ENCODE data around the gene SPN.
"Not testable (repeated sequence)": the region's sequence is repeated elsewhere in the genome, so short reads cannot be mapped to it uniquely, and the experiment has no call there.

SPN gene

GRCh38 chr16:29678691-29679267, 15.7 kb downstream of the SPN start, which contains the start of gene QPRT:
Gene QPRT, plus strand, starts transcription at chr16:29679180. Its CDS starts 18 bp downstream, at chr16:29679198.
- no peak for DNase-seq

- no peak for DNase-seq
Observed at GRCh38 chr16:29680180-29680598, 17.1 kb downstream of the SPN start.

GRCh38 chr16:29683543-29684090, 20.6 kb downstream of the SPN start:
- DNase-seq: no peak

- DNase-seq: no peak
Observed at GRCh38 chr16:29684679-29685078, 21.6 kb downstream of the SPN start.

- no peak for DNase-seq
Observed at GRCh38 chr16:29686740-29687332, 23.8 kb downstream of the SPN start.

- no peak for DNase-seq
Observed at GRCh38 chr16:29687755-29688154, 24.7 kb downstream of the SPN start.

GRCh38 chr16:29688172-29688571, 25.1 kb downstream of the SPN start:
- DNase-seq: no peak

- not testable (repeated sequence) for DNase-seq
Observed at GRCh38 chr16:29689490-29690351, 26.7 kb downstream of the SPN start.

GRCh38 chr16:29692606-29693005, 29.6 kb downstream of the SPN start:
- DNase-seq: not testable (repeated sequence)

- DNase-seq: no peak
Observed at GRCh38 chr16:29694384-29695195, 31.5 kb downstream of the SPN start.

GRCh38 chr16:29695675-29696074, 32.6 kb downstream of the SPN start:
- DNase-seq: not testable (repeated sequence)

- DNase-seq: no peak
Observed at GRCh38 chr16:29696881-29697331, 33.9 kb downstream of the SPN start.

- DNase-seq: no peak
Observed at GRCh38 chr16:29697391-29697790, 34.3 kb downstream of the SPN start.

GRCh38 chr16:29698042-29698441, 35.0 kb downstream of the SPN start:
- DNase-seq: no peak

- no peak for DNase-seq
Observed at GRCh38 chr16:29698484-29699323, 35.7 kb downstream of the SPN start.

- no peak for DNase-seq
Observed at GRCh38 chr16:29699324-29700219, 36.5 kb downstream of the SPN start.

GRCh38 chr16:29700253-29700987, 37.4 kb downstream of the SPN start:
- DNase-seq: peak; percentile 79

- DNase-seq: no peak
Observed at GRCh38 chr16:29701214-29701555, 38.1 kb downstream of the SPN start.

- no peak for DNase-seq
Observed at GRCh38 chr16:29702269-29702668, 39.2 kb downstream of the SPN start.

- no peak for DNase-seq
Observed at GRCh38 chr16:29705030-29705429, 42.0 kb downstream of the SPN start.

Measured in activated T-cell treated with anti-CD3 and anti-CD28 coated beads, Interleukin-2, amount 50 U/mL, for 1 hour (primary cell).